Measurements from ENCODE around the gene DLEC1. TPM values are rescaled to one million over a fixed set of nuclear protein-coding genes. Genes with fewer than 3 reads are reported as not detected.
A peak's percentile ranks its signal among the peaks of the same experiment; 100 is the strongest.

Gene DLEC1
- total and polyA plus RNA-seq, 11 donors, result 0.06 to 1.3 (median 0.16) TPM; not detected in 1

DNA sequence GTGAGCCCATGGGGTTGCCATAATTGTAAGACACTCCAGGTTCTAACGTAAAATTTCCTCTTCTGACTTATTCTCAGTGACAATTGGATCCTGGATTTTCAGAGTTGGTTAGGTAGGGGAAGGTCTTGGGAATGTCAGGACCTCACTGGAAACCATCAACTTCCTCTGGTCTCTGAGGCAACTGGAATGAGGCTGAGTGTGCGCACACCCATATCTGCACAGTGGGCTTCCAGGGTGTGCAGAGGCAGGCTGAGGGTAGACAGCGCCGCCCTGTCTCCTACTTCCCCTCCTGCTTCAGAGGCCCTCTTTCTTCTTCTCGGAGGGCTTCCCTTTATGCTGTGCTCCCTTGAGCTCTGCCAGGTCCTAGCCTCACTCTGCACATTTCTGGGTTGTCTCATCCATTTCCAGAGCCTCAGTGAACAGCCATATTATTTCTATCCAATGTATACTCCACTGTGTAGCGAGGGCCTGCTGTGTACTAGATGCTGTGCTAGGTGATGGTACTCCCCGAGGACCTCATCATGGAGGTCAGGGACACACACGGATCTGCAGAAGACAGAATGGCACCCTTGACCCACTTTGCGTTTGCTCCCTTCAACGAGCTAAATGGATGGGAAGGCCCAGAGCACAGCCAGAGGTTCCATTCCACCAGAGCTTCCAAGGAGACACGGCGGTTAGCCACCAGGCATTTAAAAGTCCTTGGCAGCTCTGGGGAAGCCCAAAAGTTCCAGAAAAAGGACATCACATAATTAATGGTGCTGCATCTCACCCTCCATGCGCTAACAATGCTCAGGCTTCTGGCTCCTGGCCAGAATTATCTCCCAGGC lies 79.6 kb downstream of the DLEC1 start:
- ATAC-seq (no peak), DNase-seq (peak in 1 of 5 donors; percentile 39)
- no peak for TF ChIP-seq POLR2A (IDR thresholded peaks at IDR 0.05)
- TF ChIP-seq, protein P1, sequence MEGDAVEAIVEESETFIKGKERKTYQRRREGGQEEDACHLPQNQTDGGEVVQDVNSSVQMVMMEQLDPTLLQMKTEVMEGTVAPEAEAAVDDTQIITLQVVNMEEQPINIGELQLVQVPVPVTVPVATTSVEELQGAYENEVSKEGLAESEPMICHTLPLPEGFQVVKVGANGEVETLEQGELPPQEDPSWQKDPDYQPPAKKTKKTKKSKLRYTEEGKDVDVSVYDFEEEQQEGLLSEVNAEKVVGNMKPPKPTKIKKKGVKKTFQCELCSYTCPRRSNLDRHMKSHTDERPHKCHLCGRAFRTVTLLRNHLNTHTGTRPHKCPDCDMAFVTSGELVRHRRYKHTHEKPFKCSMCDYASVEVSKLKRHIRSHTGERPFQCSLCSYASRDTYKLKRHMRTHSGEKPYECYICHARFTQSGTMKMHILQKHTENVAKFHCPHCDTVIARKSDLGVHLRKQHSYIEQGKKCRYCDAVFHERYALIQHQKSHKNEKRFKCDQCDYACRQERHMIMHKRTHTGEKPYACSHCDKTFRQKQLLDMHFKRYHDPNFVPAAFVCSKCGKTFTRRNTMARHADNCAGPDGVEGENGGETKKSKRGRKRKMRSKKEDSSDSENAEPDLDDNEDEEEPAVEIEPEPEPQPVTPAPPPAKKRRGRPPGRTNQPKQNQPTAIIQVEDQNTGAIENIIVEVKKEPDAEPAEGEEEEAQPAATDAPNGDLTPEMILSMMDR (IDR thresholded peaks at IDR 0.05), result no peak
- Histone ChIP-seq H3K4me1 (peaks cover 0 to 12% (median 0%) of the 10 kb centered on the region in 12 donors), H3K36me3 (peaks cover 0 to 45% (median 41%) of the 10 kb centered on the region in 9 donors), H3K27me3 (no peaks in the 10 kb centered on the region), H3K9me3 (no peaks in the 10 kb centered on the region), H3K4me3 (no peak overlapping the region), H3K27ac (no peak overlapping the region)
- intact Hi-C loops (cut with DNase I), result loop anchor here in 7 of 10 donors (5.0 to 10.0 kb wide), 7 partner anchors 114 to 366 kb away; partner anchors contain the start of gene XYLB (in 2 of the 7)
- 86 to 92% (median 88%) methylated on average over 10 to 13 of the region's 13 CpGs for WGBS, 4 donors

DNA sequence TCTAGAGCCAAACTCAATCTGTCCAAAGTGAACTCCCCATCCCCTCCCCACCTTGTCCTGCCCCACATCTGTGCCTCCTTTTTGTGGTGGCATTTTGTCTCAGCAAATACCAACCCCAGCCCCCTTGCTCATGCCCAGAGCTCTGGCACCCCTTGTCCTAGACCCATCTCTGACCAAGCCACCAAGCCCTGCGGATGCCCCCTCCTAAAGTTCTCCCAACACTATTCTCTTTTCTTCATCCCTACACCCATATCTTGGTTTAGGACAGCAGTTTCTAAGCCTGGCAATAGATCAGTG lies 80.2 kb downstream of the DLEC1 start:
- H3K36me3 ChIP-seq, result peaks cover 0 to 50% (median 46%) of the 10 kb centered on the region in 9 donors
- no peaks in the 10 kb centered on the region for H3K9me3 ChIP-seq
- DNase-seq (peak in 1 of 5 donors; percentile 24), ATAC-seq (no peak)
- H3K27ac ChIP-seq, result no peak overlapping the region
- 91 to 97% (median 94%) methylated on average over 1 of the region's 1 CpG for WGBS, 4 donors
- peaks cover 0 to 12% (median 0%) of the 10 kb centered on the region in 12 donors for H3K4me1 ChIP-seq
- no peak overlapping the region for H3K4me3 ChIP-seq
- TF ChIP-seq POLR2A (IDR thresholded peaks at IDR 0.05), result no peak
- TF ChIP-seq, protein P1 (IDR thresholded peaks at IDR 0.05), result no peak
- intact Hi-C loops (cut with DNase I), result loop anchor here in 7 of 10 donors (5.0 to 10.0 kb wide), 7 partner anchors 114 to 366 kb away; partner anchors contain the start of gene XYLB (in 2 of the 7)
- no peaks in the 10 kb centered on the region for H3K27me3 ChIP-seq

DNA sequence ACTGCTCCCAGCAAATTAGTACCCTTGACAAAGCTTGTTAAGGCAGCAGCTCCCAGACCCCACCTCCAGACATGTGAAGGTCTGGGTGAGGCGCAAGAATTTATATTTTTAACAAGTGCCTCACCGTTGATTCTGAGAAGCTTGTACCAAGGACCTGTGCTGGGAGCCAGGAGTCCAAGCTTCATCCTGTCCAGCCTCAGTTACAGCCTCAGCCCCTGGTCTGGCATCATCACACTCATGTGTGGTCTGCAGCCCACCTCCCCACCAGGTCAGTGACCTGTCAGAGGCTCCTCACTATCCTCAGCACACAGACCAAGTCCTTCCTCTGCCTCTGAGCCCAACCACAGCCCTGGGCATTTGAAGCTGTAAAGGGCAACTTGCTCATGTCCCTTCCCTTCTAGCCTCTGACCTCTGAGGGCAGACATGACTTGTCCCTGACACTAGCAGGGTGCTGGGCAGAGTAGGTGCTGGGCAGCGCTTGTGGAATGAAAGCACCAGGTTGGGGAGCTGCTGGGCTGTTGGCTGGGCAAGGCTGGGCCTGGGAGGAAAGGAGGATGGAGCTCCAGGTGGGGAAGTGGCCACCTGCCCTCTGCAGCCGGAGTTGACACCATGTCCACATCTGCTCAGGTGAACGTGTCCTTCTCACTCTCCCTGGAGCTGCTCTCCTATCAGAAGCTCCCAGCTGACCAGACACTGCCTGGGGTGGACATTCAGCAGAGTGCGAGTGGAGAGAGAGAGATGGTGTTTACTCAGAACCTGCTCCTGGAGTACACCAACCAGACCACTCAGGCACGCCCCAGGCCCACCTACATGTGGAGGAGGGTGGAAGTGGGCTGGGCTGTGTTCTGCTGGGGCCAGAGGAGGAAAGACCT lies 81.0 kb downstream of the DLEC1 start:
- no peak for DNase-seq
- H3K27ac ChIP-seq, result no peak overlapping the region
- peaks cover 0 to 59% (median 55%) of the 10 kb centered on the region in 9 donors for H3K36me3 ChIP-seq
- intact Hi-C loops (cut with DNase I), result loop anchor here in 8 of 10 donors (5.0 to 10.0 kb wide), 8 partner anchors 115 to 365 kb away; partner anchors contain the start of gene XYLB (in 2 of the 8)
- no peak overlapping the region for H3K4me3 ChIP-seq
- TF ChIP-seq POLR2A (IDR thresholded peaks at IDR 0.05), result no peak
- TF ChIP-seq, protein P1 (IDR thresholded peaks at IDR 0.05), result no peak
- 80 to 94% (median 89%) methylated on average over 5 to 7 of the region's 7 CpGs for WGBS, 4 donors
- H3K4me1 ChIP-seq, result peaks cover 0 to 12% (median 0%) of the 10 kb centered on the region in 12 donors
- no peaks in the 10 kb centered on the region for H3K27me3 ChIP-seq
- no peaks in the 10 kb centered on the region for H3K9me3 ChIP-seq
- no peak for ATAC-seq
